CD4-positive, alpha-beta T cell (primary cell): ENCODE data around the gene CPNE2. TPM values are rescaled to one million over a fixed set of nuclear protein-coding genes. Genes with fewer than 3 reads are reported as not detected.
"Not testable (repeated sequence)": the region's sequence is repeated elsewhere in the genome, so short reads cannot be mapped to it uniquely, and the experiment has no call there.

Experiments
- ATAC-seq: fragments of 200-7000 bp; cut with Tn5 transposase; one replicate; pipeline ENCODE4 v1.10.0; 2022; ENCODE audit warnings: mild to moderate bottlenecking; ENCODE audit not compliant: poor library complexity
- CTCF ChIA-PET: fragments of 350-600 bp; sonication (Branson Sonifier 250); formaldehyde crosslinking; loops from one replicate; lab custom pipeline; 2021; ENCODE audit warnings: antibody characterized with exemption, inconsistent platforms; lab: Charles Lee
- POLR2A ChIA-PET: fragments of 350-600 bp; sonication (Branson Sonifier 250); formaldehyde crosslinking; loops from one replicate; lab custom pipeline; 2021; ENCODE audit warnings: antibody characterized with exemption, inconsistent platforms; lab: Charles Lee
- DNase-seq, 14 experiments: peaks; one replicate each; pipeline ENCODE4 v3.0.0-alpha.2; 2013 to 2020; ENCODE audit warnings: mixed read lengths in 2 of 14
- H3K27ac ChIP-seq, 2 donors: one replicate each; pipeline versions ENCODE4 v1.5.1 to v1.7.0; 2013; ENCODE audit warnings: low read length in 2 of 2, low read depth in 1 of 2, mild to moderate bottlenecking in 1 of 2
- H3K27me3 ChIP-seq, 2 experiments: 1 replicate in 1 of 2; 2 replicates in 1 of 2; pipeline versions ENCODE4 v1.6.1 to v1.7.0; 2013; ENCODE audit warnings: low read length in 2 of 2, control low read depth in 1 of 2, mild to moderate bottlenecking in 1 of 2, moderate library complexity in 1 of 2; ENCODE audit not compliant: insufficient read depth in 2 of 2, control insufficient read depth in 1 of 2
- H3K36me3 ChIP-seq: one replicate; pipeline ENCODE4 v1.6.1; 2013; ENCODE audit warnings: low read length, control low read depth; ENCODE audit not compliant: insufficient read depth
- H3K4me1 ChIP-seq: one replicate; pipeline ENCODE4 v1.6.1; 2013; ENCODE audit warnings: low read length, control low read depth; ENCODE audit not compliant: insufficient read depth
- H3K4me3 ChIP-seq: one replicate; pipeline ENCODE4 v1.5.1; 2013; ENCODE audit warnings: mild to moderate bottlenecking, low read length, moderate library complexity
- H3K9me3 ChIP-seq, 2 experiments: 1 replicate in 1 of 2; 2 replicates in 1 of 2; pipeline versions ENCODE4 v1.6.1 to v1.7.0; 2013; ENCODE audit warnings: low read length in 2 of 2, mild to moderate bottlenecking in 2 of 2, control low read depth in 1 of 2, moderate library complexity in 1 of 2; ENCODE audit not compliant: control insufficient read depth in 1 of 2, insufficient read depth in 1 of 2
- H3K27ac Mint-ChIP-seq: one replicate; pipeline ENCODE4 v1.8.0; 2020; ENCODE audit warnings: mixed read lengths
- H3K27me3 Mint-ChIP-seq: one replicate; pipeline ENCODE4 v1.8.0; 2021; ENCODE audit warnings: mixed read lengths
- H3K36me3 Mint-ChIP-seq: one replicate; pipeline ENCODE4 v1.8.0; 2021; ENCODE audit warnings: low read depth, mixed read lengths
- H3K4me1 Mint-ChIP-seq: one replicate; pipeline ENCODE4 v1.8.0; 2021; ENCODE audit warnings: low read depth, mixed read lengths
- H3K4me3 Mint-ChIP-seq: one replicate; pipeline ENCODE4 v1.8.0; 2020; ENCODE audit warnings: mild to moderate bottlenecking, mixed read lengths
- H3K9me3 Mint-ChIP-seq: one replicate; pipeline ENCODE4 v1.8.0; 2020; ENCODE audit warnings: mixed read lengths
- intact Hi-C, 2 experiments: fragments of 100-400 bp; cut with DNase I in 1 of 2; cut with micrococcal nuclease in 1 of 2; formaldehyde crosslinking; loops; one replicate each; pipeline versions ENCODE4 v1.15.1 to v1.9.0; 2023 to 2025; cut with DNase I, micrococcal nuclease
- total RNA-seq, 174 experiments: library from RNA in 2 of 174; stranded (reverse) in 2 of 174; gene quantifications; one replicate each; pipeline ENCODE4 v1.2.3 and lab custom pipeline; 2021 to 2026
- TF ChIP-seq, protein P1 (sequence below): fragments of 200-600 bp; IDR thresholded peaks from one replicate; pipeline ENCODE4 v1.8.0; 2022; ENCODE audit warnings: antibody characterized with exemption, mild to moderate bottlenecking

Gene CPNE2
- total RNA-seq, 2 experiments from 2014 or later: 2.2 to 3.5 TPM

DNA sequence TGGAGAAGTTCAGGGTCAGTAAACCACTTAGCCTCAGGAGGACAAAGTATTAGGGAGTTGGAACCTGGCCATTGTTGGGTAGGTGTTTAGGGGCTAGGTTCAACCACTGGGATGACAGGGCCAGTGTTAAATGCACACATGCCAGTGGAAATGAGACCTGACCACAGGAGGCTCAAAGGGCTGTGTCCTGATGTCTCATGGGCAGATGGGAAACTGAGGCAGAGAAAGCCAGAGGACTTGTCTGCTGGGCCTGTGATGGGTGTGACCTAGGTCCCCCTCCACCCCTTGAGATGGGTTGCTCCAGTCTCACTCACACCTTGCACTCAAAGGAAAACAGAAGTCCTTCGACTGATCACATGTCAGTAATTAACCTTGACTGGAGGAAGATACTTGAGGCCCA is 16.0 kb downstream of the CPNE2 start:
- Histone ChIP-seq H3K27ac (no peak overlapping the region), H3K9me3 (no peaks in the 10 kb centered on the region), H3K4me1 (peaks cover 25% of the 10 kb centered on the region), H3K27me3 (no peaks in the 10 kb centered on the region), H3K36me3 (no peaks in the 10 kb centered on the region), H3K4me3 (no peak overlapping the region)
- ChIA-PET CTCF (no interaction called here), POLR2A (no interaction called here)
- Mint-ChIP-seq H3K9me3 (no peaks in the 10 kb centered on the region), H3K4me1 (peaks cover 13% of the 10 kb centered on the region), H3K4me3 (no peak overlapping the region), H3K36me3 (no peaks in the 10 kb centered on the region), H3K27me3 (no peaks in the 10 kb centered on the region), H3K27ac (no peak overlapping the region)
- TF ChIP-seq, protein P1, sequence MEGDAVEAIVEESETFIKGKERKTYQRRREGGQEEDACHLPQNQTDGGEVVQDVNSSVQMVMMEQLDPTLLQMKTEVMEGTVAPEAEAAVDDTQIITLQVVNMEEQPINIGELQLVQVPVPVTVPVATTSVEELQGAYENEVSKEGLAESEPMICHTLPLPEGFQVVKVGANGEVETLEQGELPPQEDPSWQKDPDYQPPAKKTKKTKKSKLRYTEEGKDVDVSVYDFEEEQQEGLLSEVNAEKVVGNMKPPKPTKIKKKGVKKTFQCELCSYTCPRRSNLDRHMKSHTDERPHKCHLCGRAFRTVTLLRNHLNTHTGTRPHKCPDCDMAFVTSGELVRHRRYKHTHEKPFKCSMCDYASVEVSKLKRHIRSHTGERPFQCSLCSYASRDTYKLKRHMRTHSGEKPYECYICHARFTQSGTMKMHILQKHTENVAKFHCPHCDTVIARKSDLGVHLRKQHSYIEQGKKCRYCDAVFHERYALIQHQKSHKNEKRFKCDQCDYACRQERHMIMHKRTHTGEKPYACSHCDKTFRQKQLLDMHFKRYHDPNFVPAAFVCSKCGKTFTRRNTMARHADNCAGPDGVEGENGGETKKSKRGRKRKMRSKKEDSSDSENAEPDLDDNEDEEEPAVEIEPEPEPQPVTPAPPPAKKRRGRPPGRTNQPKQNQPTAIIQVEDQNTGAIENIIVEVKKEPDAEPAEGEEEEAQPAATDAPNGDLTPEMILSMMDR: no peak
- no peak for DNase-seq
- intact Hi-C loops: loop anchor here in 1 of 2 experiments (2.0 kb wide), 1 partner anchor 16 kb away; the partner anchor contains the start of gene CPNE2
- no peak for ATAC-seq

DNA sequence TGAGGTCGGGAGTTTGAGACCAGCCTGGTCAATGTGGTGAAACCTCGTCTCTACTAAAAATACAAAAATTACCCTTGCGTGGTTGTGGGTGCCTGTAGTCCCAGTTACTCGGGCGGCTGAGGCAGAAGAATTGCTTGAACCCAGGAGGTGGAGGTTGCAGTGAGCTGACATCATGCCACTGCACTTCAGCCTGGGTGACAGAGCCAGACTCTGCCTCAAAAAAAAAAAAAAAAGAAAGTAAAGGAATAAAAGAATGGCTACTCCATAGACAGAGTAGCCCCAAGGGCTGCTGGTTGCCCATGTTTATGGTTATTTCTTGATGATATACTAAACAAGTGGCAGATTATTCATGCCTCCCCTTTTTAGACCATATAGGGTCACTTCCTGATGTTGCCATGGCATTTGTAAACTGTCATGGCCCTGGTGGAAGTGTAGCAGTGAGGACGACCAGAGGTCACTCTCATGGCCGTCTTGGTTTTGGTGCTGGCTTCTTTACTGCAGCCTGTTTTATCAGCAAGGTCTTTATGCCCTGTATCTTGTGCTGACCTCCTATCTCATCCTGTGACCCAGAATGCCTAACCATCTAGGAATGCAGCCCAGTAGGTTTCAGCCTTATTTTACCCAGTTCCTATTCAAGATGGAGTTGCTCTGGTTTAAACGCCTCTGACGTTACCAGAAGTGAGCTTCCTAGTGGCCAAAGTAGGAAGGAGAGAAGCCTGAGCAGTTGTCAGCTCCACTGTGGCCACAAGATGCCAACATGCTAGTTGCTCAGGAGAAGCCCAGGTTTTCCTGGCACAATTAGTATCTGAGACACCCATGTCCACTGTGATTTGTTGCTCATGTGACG is 17.1 kb downstream of the CPNE2 start:
- H3K36me3 ChIP-seq, H3K27ac Mint-ChIP-seq, POLR2A ChIA-PET, ATAC-seq, DNase-seq, H3K9me3 ChIP-seq, H3K9me3 Mint-ChIP-seq, H3K27me3 ChIP-seq, H3K36me3 Mint-ChIP-seq, H3K27me3 Mint-ChIP-seq, H3K4me3 Mint-ChIP-seq, H3K27ac ChIP-seq, CTCF ChIA-PET, H3K4me3 ChIP-seq: not testable (repeated sequence)
- H3K4me1 ChIP-seq: peaks cover 25% of the 10 kb centered on the region
- intact Hi-C loops: loop anchor here in 1 of 2 experiments (2.0 kb wide), 1 partner anchor 17 kb away; the partner anchor contains the start of gene CPNE2
- peaks cover 11% of the 10 kb centered on the region for H3K4me1 Mint-ChIP-seq

DNA sequence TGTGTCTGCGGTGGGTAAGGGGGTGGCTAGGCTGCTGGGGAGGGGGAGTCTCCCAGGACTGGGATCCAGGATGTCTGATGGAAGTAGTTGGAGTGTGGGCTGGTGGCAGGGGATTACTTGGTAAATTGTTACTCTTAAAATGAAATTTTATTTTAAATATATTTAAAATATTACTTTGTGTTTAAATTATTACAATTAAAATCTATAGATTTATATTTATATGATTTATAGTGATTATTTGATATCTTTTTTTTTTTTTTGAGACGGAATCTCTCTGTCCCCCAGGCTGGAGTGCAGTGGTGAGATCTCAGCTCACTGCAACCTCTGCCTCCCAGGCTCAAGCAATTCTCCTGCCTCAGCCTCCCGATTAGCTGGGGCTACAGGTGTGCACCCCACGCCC is 18.6 kb downstream of the CPNE2 start:
- Histone ChIP-seq H3K36me3 (no peaks in the 10 kb centered on the region), H3K9me3 (no peaks in the 10 kb centered on the region), H3K4me1 (peaks cover 12% of the 10 kb centered on the region), H3K27me3 (no peaks in the 10 kb centered on the region), H3K27ac (no peak overlapping the region), H3K4me3 (no peak overlapping the region)
- Mint-ChIP-seq H3K36me3 (no peaks in the 10 kb centered on the region), H3K9me3 (no peaks in the 10 kb centered on the region), H3K4me3 (no peak overlapping the region), H3K4me1 (peaks cover 4% of the 10 kb centered on the region), H3K27ac (no peak overlapping the region), H3K27me3 (no peaks in the 10 kb centered on the region)
- ChIA-PET CTCF (interaction anchor here (0.6 kb wide), 1 partner anchor 163 kb away, joined by 4 read pairs; no protein-coding TSS in a partner anchor), POLR2A (no interaction called here)
- TF ChIP-seq, protein P1: no peak
- intact Hi-C loops: no loop called here
- DNase-seq (no peak), ATAC-seq (no peak)
